Measurements from ENCODE around the gene KLHL29. TPM values are rescaled to one million over a fixed set of nuclear protein-coding genes. Genes with fewer than 3 reads are reported as not detected.

KLHL29 gene
- polyA plus RNA-seq, 1 donor from 2014 or later, result 42.4 TPM

GRCh38 chr2:23628926-23629771 lies 244.2 kb downstream of the KLHL29 start:
- TF ChIP-seq POLR2AphosphoS5 (IDR thresholded peaks at IDR 0.05) (no peak), MXI1 (conservative IDR thresholded peaks at IDR 0.05; ENCODE audit: poor library complexity, severe bottlenecking) (no peak), EZH2 (IDR thresholded peaks at IDR 0.05; ENCODE audit: borderline replicate concordance, insufficient read depth, low read length, poor library complexity, severe bottlenecking) (no peak)
- TF ChIP-seq, protein P1, sequence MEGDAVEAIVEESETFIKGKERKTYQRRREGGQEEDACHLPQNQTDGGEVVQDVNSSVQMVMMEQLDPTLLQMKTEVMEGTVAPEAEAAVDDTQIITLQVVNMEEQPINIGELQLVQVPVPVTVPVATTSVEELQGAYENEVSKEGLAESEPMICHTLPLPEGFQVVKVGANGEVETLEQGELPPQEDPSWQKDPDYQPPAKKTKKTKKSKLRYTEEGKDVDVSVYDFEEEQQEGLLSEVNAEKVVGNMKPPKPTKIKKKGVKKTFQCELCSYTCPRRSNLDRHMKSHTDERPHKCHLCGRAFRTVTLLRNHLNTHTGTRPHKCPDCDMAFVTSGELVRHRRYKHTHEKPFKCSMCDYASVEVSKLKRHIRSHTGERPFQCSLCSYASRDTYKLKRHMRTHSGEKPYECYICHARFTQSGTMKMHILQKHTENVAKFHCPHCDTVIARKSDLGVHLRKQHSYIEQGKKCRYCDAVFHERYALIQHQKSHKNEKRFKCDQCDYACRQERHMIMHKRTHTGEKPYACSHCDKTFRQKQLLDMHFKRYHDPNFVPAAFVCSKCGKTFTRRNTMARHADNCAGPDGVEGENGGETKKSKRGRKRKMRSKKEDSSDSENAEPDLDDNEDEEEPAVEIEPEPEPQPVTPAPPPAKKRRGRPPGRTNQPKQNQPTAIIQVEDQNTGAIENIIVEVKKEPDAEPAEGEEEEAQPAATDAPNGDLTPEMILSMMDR (IDR thresholded peaks at IDR 0.05; ENCODE audit: poor library complexity, severe bottlenecking), result no peak
- H4K20me1 ChIP-seq (ENCODE audit: insufficient read depth), result no peaks in the 10 kb centered on the region
- no peaks in the 10 kb centered on the region for H3K27me3 ChIP-seq (ENCODE audit: insufficient read depth, low read depth, low read length)
- no peaks in the 10 kb centered on the region for H3K79me2 ChIP-seq (replicated peaks; ENCODE audit: insufficient read depth, low read length)
- no peaks in the 10 kb centered on the region for H3F3A ChIP-seq (ENCODE audit: insufficient read depth, low read length, poor library complexity, severe bottlenecking)
- H3K9ac ChIP-seq (ENCODE audit: low read length), result no peak overlapping the region
- no peaks in the 10 kb centered on the region for H3K9me2 ChIP-seq (ENCODE audit: insufficient read depth, low read length)
- H3K4me2 ChIP-seq (ENCODE audit: low read length), result no peak overlapping the region
- H3K4me3 ChIP-seq (ENCODE audit: low read length), result no peak overlapping the region
- no peak overlapping the region for H3K27ac ChIP-seq (ENCODE audit: low read length)
- no peak overlapping the region for H2AFZ ChIP-seq (ENCODE audit: low read depth, low read length)
- no peaks in the 10 kb centered on the region for H3K9me3 ChIP-seq (ENCODE audit: low read length)
- no peaks in the 10 kb centered on the region for H3K36me3 ChIP-seq (ENCODE audit: insufficient read depth, low read length)

GRCh38 chr2:23629772-23630480 lies 244.9 kb downstream of the KLHL29 start:
- no peak overlapping the region for H3K4me3 ChIP-seq (ENCODE audit: low read length)
- no peaks in the 10 kb centered on the region for H3K79me2 ChIP-seq (replicated peaks; ENCODE audit: insufficient read depth, low read length)
- H3K27me3 ChIP-seq (ENCODE audit: insufficient read depth, low read depth, low read length), result no peaks in the 10 kb centered on the region
- H3K36me3 ChIP-seq (ENCODE audit: insufficient read depth, low read length), result no peaks in the 10 kb centered on the region
- H2AFZ ChIP-seq (ENCODE audit: low read depth, low read length), result no peak overlapping the region
- no peaks in the 10 kb centered on the region for H3K9me3 ChIP-seq (ENCODE audit: low read length)
- no peaks in the 10 kb centered on the region for H3F3A ChIP-seq (ENCODE audit: insufficient read depth, low read length, poor library complexity, severe bottlenecking)
- H3K9me2 ChIP-seq (ENCODE audit: insufficient read depth, low read length), result no peaks in the 10 kb centered on the region
- no peak overlapping the region for H3K27ac ChIP-seq (ENCODE audit: low read length)
- no peak for TF ChIP-seq SMC3 (conservative IDR thresholded peaks at IDR 0.05; ENCODE audit: poor library complexity)
- TF ChIP-seq TAF1 (IDR thresholded peaks at IDR 0.05; ENCODE audit: low read depth), result no peak
- TF ChIP-seq, protein P1 (IDR thresholded peaks at IDR 0.05; ENCODE audit: poor library complexity, severe bottlenecking), result no peak
- TF ChIP-seq RAD21 (conservative IDR thresholded peaks at IDR 0.05), result no peak
- TF ChIP-seq EP300 (conservative IDR thresholded peaks at IDR 0.05; ENCODE audit: poor library complexity, severe bottlenecking), result no peak
- TF ChIP-seq REST (IDR thresholded peaks at IDR 0.05; ENCODE audit: borderline replicate concordance), result no peak
- TF ChIP-seq POLR2AphosphoS5 (IDR thresholded peaks at IDR 0.05), result no peak
- TF ChIP-seq MXI1 (conservative IDR thresholded peaks at IDR 0.05; ENCODE audit: poor library complexity, severe bottlenecking), result no peak
- TF ChIP-seq EZH2 (IDR thresholded peaks at IDR 0.05; ENCODE audit: borderline replicate concordance, insufficient read depth, low read length, poor library complexity, severe bottlenecking), result no peak
- H3K9ac ChIP-seq (ENCODE audit: low read length), result no peak overlapping the region
- no peak overlapping the region for H3K4me2 ChIP-seq (ENCODE audit: low read length)
- no peaks in the 10 kb centered on the region for H4K20me1 ChIP-seq (ENCODE audit: insufficient read depth)
